Gastrocnemius medialis (tissue), 4 donors: Measurements from ENCODE around the gene PDE1C.

Experiments used
- CTCF ChIP-seq, 5 experiments: fragments of 450-650 bp in 3 of 5; fragments of 200-600 bp in 2 of 5; sonication (generic) in 2 of 5; IDR thresholded peaks in 4 of 5; conservative IDR thresholded peaks in 1 of 5; 1 replicate in 4 of 5; 2 replicates in 1 of 5; pipeline ENCODE4 v1.5.1; 2016 to 2019; ENCODE audit warnings: antibody characterized with exemption in 5 of 5, mild to moderate bottlenecking in 3 of 5, moderate library complexity in 3 of 5
- POLR2A ChIP-seq, 2 donors: fragments of 450-650 bp; IDR thresholded peaks; one replicate each; pipeline ENCODE4 v1.6.1; 2017; ENCODE audit warnings: antibody characterized with exemption in 2 of 2, mild to moderate bottlenecking in 2 of 2, moderate library complexity in 2 of 2

GRCh38 chr7:31997423-31997822, 72.8 kb downstream of the PDE1C start:
- TF ChIP-seq POLR2A (IDR thresholded peaks at IDR 0.05) (no peak), CTCF (IDR thresholded peaks at IDR 0.05 in 4 of 5, conservative IDR thresholded peaks at IDR 0.05 in 1 of 5) (no peak)
